Skin of body (tissue), 2 donors: ENCODE data around the gene ADGRF4. TPM values are rescaled to one million over a fixed set of nuclear protein-coding genes. Genes with fewer than 3 reads are reported as not detected.

Experiments
- DNase-seq: peaks from one replicate; lab custom pipeline; 2025; lab: John Stamatoyannopoulos, UW
- total RNA-seq: library from RNA; depleted of rRNA; stranded (reverse); fragments of >200 nt; gene quantifications from one replicate; pipeline ENCODE4 v1.2.3, GENCODE V29; 2014

ADGRF4 gene, protein sequence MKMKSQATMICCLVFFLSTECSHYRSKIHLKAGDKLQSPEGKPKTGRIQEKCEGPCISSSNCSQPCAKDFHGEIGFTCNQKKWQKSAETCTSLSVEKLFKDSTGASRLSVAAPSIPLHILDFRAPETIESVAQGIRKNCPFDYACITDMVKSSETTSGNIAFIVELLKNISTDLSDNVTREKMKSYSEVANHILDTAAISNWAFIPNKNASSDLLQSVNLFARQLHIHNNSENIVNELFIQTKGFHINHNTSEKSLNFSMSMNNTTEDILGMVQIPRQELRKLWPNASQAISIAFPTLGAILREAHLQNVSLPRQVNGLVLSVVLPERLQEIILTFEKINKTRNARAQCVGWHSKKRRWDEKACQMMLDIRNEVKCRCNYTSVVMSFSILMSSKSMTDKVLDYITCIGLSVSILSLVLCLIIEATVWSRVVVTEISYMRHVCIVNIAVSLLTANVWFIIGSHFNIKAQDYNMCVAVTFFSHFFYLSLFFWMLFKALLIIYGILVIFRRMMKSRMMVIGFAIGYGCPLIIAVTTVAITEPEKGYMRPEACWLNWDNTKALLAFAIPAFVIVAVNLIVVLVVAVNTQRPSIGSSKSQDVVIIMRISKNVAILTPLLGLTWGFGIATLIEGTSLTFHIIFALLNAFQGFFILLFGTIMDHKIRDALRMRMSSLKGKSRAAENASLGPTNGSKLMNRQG
- 7.6 TPM for total RNA-seq

DNA sequence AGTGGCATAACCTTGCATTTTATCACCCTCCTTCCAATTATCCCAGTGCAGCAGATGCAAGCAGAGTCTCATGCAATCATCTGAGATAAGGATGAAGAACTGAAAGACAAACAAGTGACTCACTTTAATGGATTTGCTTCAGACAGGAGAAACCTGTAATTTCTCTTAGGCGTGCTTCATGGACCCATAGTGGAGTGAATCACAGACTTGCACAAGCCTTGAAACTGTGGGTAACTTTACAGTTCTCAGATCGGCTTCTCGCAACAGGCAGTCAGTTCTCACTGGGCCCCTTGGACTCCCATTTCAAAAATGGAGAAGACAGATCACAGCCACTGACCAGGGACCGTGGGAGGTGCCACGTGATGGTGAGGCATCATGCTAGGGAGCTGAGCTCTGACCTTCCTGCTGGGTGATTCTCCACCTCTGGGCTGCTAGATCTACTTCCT lies at the start of gene ADGRF4:
ADGRF4 (plus strand) TSS at position 239 of the 446 bp plus-strand sequence. CDS start 8,666 bp downstream, outside the sequence.
- no peak for DNase-seq

GRCh38 chr6:47650553-47651432 lies 47.6 kb upstream of the ADGRF4 start:
- DNase-seq: no peak

- no peak for DNase-seq
Observed at GRCh38 chr6:47651505-47651944, 46.9 kb upstream of the ADGRF4 start.

GRCh38 chr6:47653706-47654105 lies 44.7 kb upstream of the ADGRF4 start:
- DNase-seq: no peak

DNA sequence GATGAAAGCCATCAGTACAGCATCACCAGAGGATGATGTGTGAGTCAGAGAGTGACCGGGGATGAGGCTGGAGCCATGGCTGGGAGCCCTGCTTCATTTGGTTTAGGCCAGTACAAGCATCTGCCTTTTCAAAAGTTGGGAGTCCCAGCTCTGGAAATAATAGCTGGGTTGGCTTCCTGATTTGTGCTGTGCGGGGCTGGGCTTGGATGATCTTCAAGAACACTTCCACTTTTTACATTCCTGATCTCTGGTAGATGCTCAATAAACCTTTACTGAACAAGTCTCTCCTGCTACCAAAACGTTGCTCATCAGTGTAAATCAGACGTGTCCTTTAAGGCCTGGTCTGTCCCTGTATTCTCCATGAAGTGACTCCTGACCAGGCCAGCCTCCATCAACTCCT lies 44.1 kb upstream of the ADGRF4 start:
- DNase-seq: no peak

DNA sequence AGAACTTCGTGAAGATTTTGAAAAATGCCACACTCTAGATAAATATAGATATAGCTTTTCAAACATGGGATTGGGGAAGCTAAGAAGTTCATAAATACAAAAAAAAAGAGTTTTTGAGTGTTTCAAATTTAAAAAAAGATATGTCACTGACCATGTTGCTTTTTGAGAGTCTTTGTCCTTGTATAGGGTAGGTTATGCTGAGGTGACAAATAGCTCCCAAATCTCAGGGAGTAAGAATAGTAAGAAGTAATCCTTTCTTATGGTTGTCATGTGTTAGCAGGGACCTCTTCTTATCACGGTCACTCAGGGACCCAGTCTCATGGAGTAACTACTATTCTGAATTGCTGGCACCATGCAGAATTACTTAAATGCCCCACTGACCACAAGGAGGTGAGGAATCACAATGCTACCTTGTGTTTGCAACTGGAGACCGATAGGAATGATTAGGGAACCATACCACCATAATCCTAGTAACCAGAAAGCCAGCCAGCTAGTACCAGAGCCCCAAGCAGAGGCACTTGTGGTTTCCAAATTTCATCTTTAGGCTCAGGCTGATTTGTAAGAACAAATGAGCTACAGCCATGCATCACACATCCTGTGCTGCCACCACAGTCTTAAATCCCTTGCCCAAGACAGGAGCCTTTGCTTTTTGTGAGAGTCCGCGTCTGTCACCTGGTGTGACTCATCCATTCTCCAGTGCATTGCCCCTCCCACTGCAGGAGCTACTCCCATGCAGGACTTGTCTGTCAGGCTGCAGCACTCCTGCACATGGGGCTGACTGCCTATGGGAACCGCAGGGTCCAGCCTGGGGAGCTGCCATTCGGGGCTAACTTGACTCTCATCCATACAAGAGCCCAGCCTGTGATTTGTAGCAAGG lies 42.4 kb upstream of the ADGRF4 start:
- DNase-seq: no peak

DNA sequence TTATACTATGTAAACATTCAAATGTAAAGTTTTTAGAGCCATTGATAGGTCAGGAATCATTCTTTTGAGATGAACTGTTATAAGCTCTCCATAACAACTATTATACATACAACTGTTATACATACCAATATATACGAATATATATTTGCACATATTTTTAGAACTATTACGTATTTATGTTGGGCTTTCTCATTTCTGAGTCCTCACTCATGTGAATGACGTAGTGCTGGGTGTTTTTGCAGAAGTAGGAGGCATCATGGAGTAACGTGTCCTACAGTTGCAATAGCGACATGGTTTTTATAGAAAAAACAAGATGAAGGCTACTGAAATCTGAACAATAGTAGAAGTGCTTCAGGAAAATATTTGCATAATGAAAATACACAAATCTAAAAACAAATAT lies 36.4 kb upstream of the ADGRF4 start:
- DNase-seq: no peak

DNA sequence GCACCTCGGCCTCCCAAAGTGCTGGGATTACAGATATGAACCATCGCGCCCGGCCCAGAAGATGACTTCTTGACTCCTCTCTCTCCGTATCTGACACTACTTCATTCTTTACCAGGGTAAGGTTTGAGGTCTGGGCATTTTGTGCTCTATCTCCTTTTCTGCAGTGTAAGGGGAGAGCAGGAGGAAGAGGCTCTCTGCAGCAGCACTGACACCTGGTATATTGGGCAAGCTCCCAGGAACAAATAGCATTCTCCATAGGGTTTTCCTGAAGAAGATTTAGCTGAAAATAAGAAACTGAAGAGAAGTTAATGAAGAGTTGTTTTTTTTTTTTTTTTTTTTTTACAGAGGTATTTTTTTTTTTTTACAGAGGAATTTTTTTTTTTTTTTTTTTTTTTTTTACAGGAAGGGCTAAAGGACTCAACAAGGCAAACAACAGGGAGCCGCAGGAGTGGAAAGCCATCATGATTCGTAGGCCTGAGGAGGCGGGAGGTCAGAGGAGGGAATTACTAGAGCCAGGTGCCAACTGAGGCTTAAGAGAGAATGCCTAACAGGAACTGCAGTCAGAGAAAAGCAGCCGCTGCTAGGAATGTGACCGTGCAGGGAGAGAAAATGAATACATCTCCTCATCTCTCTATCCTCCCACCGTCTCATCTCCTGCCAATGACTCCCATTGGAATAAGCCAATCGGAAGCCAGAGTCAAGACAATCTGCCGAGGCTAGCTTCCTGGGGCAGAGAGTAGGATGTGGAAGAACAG lies 34.7 kb upstream of the ADGRF4 start:
- no peak for DNase-seq

DNA sequence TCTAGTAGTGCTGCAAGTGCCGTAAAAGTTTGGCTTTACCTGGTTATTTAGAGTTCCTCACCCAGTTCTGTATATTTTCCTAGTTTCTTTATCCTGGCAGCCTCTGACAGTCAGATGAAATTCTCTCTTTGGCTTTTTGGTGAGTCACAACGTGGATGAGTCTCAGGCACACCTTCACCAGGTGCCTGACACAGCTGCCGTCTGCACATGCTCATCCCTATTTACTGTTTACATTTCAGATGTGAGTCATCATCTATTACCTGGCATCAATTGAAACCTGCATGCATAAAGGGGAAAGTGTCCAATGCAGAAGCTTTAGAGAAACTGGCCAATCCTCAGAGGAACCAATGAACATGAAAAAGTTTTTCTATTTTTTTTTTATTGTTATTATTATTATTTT lies 33.3 kb upstream of the ADGRF4 start:
- DNase-seq: no peak

GRCh38 chr6:47669684-47670513 lies 28.5 kb upstream of the ADGRF4 start:
- DNase-seq: no peak

DNA sequence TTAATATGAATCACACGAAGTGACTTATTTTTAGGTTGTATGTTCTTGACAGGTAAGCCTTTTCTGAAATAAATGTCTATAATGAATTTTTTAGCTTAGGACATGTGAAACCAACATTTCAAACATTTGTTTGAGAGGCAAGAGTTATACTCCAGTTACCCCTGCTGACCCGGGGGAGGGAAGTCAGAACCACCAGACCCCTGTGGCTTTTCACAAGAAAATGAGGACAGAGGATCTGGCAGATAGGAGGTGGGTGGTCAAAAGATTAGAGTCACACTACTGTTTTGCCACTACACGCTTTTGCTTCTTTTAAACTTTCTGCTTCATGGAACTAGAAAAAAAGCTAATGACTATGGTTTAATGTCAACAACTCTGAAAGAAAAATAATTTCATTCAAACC lies 27.5 kb upstream of the ADGRF4 start:
- DNase-seq: no peak

- DNase-seq: no peak
Observed at GRCh38 chr6:47671777-47672176, 26.6 kb upstream of the ADGRF4 start.

- no peak for DNase-seq
Observed at GRCh38 chr6:47672816-47673215, 25.6 kb upstream of the ADGRF4 start.

DNA sequence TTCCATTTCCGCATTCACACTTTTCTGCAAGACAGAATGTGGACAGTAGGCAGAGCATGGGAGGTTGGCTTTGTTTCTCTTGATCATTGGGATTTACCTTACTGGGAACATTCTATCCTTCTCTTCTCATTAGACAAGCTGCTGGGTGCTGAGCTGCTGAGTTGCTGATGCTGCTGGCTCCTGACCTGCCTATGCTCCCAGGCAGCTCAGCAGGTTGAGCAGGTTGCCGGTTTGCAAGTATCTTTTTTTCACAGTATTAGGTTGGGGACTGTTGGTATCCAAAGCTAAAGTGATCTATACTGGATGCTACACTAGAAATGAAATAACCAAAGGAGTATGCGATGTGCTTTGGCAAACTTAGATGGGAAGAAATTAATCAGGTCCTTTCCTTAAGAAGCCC lies 23.7 kb upstream of the ADGRF4 start:
- DNase-seq: no peak

DNA sequence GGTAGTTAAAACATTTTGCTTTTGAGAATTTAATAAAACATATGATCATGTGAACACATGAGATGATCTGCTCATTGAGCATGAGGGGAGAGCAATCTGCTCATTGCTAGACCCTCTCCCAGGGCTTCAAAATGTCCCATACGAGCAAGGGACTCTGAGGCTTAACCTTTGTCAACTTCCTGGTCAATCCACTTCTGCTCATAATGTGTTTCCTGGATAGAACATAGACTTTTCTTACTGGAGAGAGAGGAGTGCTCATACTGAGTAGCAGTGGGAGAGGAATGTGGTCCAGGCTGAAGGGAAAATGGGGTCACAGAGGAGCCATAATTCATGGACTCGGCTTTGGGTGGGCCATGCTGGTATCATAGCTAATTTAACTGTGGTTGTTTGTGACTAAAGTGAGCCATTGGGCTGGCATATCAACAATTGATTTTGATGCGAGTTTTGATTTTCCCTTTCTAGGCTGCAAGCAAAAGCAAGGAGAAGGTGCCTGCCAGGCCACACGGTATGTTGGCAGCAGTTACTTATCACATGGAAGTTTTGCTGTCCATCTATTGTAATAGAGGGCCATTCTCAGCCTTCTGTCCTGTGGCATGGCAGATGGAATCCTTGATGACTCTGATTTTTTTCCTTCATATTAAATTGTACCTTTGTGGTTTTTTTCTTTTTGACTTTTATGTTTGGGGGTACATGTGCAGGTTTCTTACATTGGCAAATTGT lies 20.8 kb upstream of the ADGRF4 start:
- DNase-seq: no peak

GRCh38 chr6:47678739-47679138 lies 19.6 kb upstream of the ADGRF4 start:
- no peak for DNase-seq

GRCh38 chr6:47679322-47679906 lies 19.0 kb upstream of the ADGRF4 start:
- DNase-seq: no peak

DNA sequence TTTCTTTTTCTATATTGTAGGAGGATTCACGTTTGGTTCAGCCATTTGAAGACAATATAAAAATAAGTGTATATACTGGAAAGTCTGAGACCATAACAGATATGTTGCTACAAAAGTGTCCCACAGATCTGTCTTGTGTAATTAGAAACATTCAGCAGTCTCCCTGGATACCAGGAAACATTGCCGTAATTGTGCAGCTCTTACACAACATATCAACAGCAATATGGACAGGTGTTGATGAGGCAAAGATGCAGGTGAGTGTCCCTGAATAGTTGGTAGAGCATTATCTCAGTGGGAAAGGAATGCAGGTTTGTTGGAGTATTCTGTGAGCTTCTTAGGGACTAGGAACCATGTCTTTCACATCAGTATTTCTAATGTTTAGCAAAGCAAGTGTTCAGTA lies 18.3 kb upstream of the ADGRF4 start:
- DNase-seq: no peak
